Esophagus muscularis mucosa (tissue), 4 donors: ENCODE measurements around the gene PLD1. TPM values are rescaled to one million over a fixed set of nuclear protein-coding genes. Genes with fewer than 3 reads are reported as not detected.
"Not testable (repeated sequence)": the region's sequence is repeated elsewhere in the genome, so short reads cannot be mapped to it uniquely, and the experiment has no call there.

Experiments
- DNase-seq: peaks from one replicate; pipeline ENCODE4 v3.0.0-alpha.2; 2017; ENCODE audit errors: extremely low spot score
- H3K27ac ChIP-seq, 4 donors: fragments of 200-600 bp; sonication (generic); replicated peaks in 1 of 4; 1 replicate in 3 of 4; 2 replicates in 1 of 4; pipeline ENCODE4 v1.5.1; 2016 to 2019; ENCODE audit warnings: mild to moderate bottlenecking in 1 of 4
- H3K27me3 ChIP-seq, 4 donors: fragments of 200-600 bp; sonication (generic); one replicate each; pipeline versions ENCODE4 v1.5.1 to v1.6.0; 2016 to 2019
- H3K36me3 ChIP-seq, 4 donors: fragments of 200-600 bp; sonication (generic); one replicate each; pipeline ENCODE4 v1.5.1; 2016 to 2019
- H3K4me1 ChIP-seq, 4 donors: fragments of 200-600 bp; sonication (generic); one replicate each; pipeline ENCODE4 v1.5.1; 2016 to 2019
- H3K4me3 ChIP-seq, 4 donors: fragments of 200-600 bp; sonication (generic); 1 replicate in 2 of 4; 2 replicates in 2 of 4; pipeline ENCODE4 v1.5.1; 2016 to 2019; ENCODE audit warnings: mild to moderate bottlenecking in 4 of 4, moderate library complexity in 1 of 4
- H3K9me3 ChIP-seq, 4 donors: fragments of 200-600 bp; sonication (generic); 1 replicate in 3 of 4; 2 replicates in 1 of 4; pipeline ENCODE4 v1.5.1; 2016 to 2019
- EP300 ChIP-seq: sonication (generic); formaldehyde crosslinking; IDR thresholded peaks from one replicate; pipeline ENCODE4 v1.6.1; 2017; ENCODE audit warnings: antibody characterized with exemption
- POLR2A ChIP-seq: fragments of 450-650 bp; IDR thresholded peaks from one replicate; pipeline ENCODE4 v1.6.1; 2017; ENCODE audit warnings: antibody characterized with exemption, moderate library complexity, mild to moderate bottlenecking, low read depth
- POLR2AphosphoS5 ChIP-seq, 2 donors: sonication (generic); formaldehyde crosslinking; IDR thresholded peaks; one replicate each; pipeline ENCODE4 v1.6.1; 2017; ENCODE audit warnings: antibody characterized with exemption in 2 of 2
- WGBS: methylation state at CpG from one replicate; pipeline ENCODE4 v1.1.5; 2018; 5-methylcytosine and 5-hydroxymethylcytosine counted together
- intact Hi-C: fragments of 100-400 bp; cut with DNase I; formaldehyde crosslinking; loops from one replicate; pipeline ENCODE4 v1.15.1; 2023
- total RNA-seq, 4 donors: library from RNA; depleted of rRNA; stranded (reverse); fragments of >200 nt; gene quantifications; one replicate each; pipeline versions ENCODE4 v1.1.0 to v1.2.1, GENCODE V29; 2016
- TF ChIP-seq, protein P1 (sequence below), 3 experiments: fragments of 200-600 bp in 2 of 3; fragments of 450-650 bp in 1 of 3; sonication (generic) in 2 of 3; IDR thresholded peaks; one replicate each; pipeline ENCODE4 v1.5.1; 2017 to 2019; ENCODE audit warnings: antibody characterized with exemption in 3 of 3, mild to moderate bottlenecking in 2 of 3, moderate library complexity in 1 of 3

Gene PLD1
- total RNA-seq, 4 donors from 2014 or later = 12.4 to 21.1 (median 18.5) TPM

DNA sequence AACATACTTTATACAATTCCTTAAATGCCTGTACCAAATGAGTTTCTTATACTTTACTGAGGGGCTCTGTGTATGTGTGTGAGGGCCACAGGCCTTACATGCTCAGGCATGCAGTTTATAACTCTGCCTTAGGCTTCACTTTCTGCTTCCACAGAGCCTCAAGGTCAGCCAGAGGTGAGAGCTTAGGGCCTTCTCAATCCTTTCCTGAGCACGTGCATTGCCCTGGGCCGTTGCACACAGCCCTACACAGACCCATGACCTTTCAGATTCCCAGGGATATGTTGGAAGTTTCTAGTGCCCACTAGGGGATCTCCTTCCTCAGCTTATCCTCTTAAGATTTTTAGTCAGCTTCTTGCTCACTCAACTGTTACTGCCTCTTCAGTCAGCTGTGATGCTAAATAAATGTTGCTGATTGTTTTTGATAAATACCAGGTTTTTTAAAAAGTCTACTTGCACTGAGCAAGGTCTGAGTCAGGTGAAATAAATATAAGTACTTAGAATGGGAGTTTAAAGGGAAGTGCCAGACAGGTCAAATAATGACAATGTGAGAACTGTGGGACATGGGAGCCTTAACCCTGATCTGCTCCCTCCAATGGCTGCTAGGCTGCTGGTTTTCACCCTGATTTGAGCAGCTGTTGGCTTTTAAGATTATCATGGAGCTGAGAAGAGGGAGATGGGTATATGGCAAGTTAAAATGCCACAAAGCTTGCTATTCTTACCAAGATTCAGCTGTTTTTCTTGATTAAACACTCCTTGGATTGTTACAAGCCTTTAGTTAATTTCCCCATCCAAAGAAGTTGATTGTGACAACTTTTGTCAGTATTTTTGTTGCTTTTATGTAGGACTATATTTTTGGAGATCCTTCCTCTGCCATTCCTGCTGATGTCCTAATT, 169.5 kb downstream of the PLD1 start:
- intact Hi-C loops = loop anchor here (10.0 kb wide), 2 partner anchors 704 to 834 kb away; no protein-coding TSS in a partner anchor
- Histone ChIP-seq H3K27ac (no peak overlapping the region), H3K27me3 (no peaks in the 10 kb centered on the region), H3K4me3 (no peak overlapping the region), H3K36me3 (peaks cover 0 to 27% (median 10%) of the 10 kb centered on the region in 4 donors), H3K4me1 (peaks cover 8 to 12% (median 10%) of the 10 kb centered on the region in 4 donors), H3K9me3 (no peaks in the 10 kb centered on the region)
- TF ChIP-seq EP300 (no peak), POLR2AphosphoS5 (IDR thresholded peaks at IDR 0.05) (peak in 1 of 2 donors; percentile 10)
- DNase-seq = no peak
- WGBS = 21% methylated on average over 2 of the region's 2 CpGs

DNA sequence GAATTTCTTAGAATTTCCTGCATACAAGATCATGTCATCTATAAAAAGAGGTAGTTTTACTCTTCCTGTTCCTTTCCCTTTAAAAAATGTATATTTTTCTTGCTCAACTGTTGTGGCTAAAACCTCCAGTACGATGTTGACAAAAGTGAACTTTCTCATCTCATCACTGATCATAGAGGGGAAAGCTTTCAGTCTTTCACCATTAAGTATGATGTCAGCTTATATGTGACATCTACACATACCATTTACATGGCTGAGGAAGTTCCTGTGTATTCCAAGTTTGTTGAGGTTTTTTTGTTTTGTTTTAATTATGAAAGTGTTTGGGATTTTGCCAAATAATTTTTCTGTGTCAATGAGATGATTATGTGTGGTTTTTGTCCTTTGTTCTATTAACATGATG, 173.6 kb downstream of the PLD1 start:
- intact Hi-C loops = no loop called here
- no peak for DNase-seq
- Histone ChIP-seq H3K27ac (no peak overlapping the region), H3K9me3 (no peaks in the 10 kb centered on the region), H3K4me3 (no peak overlapping the region), H3K27me3 (no peaks in the 10 kb centered on the region), H3K4me1 (peaks cover 8 to 17% (median 11%) of the 10 kb centered on the region in 4 donors), H3K36me3 (peaks cover 0 to 23% (median 8%) of the 10 kb centered on the region in 4 donors)
- TF ChIP-seq, protein P1, sequence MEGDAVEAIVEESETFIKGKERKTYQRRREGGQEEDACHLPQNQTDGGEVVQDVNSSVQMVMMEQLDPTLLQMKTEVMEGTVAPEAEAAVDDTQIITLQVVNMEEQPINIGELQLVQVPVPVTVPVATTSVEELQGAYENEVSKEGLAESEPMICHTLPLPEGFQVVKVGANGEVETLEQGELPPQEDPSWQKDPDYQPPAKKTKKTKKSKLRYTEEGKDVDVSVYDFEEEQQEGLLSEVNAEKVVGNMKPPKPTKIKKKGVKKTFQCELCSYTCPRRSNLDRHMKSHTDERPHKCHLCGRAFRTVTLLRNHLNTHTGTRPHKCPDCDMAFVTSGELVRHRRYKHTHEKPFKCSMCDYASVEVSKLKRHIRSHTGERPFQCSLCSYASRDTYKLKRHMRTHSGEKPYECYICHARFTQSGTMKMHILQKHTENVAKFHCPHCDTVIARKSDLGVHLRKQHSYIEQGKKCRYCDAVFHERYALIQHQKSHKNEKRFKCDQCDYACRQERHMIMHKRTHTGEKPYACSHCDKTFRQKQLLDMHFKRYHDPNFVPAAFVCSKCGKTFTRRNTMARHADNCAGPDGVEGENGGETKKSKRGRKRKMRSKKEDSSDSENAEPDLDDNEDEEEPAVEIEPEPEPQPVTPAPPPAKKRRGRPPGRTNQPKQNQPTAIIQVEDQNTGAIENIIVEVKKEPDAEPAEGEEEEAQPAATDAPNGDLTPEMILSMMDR (IDR thresholded peaks at IDR 0.05) = no peak
- no peak for TF ChIP-seq POLR2A
- no peak for TF ChIP-seq POLR2AphosphoS5 (IDR thresholded peaks at IDR 0.05)
- no peak for TF ChIP-seq EP300
- WGBS = 63% methylated on average over 1 of the region's 1 CpG

DNA sequence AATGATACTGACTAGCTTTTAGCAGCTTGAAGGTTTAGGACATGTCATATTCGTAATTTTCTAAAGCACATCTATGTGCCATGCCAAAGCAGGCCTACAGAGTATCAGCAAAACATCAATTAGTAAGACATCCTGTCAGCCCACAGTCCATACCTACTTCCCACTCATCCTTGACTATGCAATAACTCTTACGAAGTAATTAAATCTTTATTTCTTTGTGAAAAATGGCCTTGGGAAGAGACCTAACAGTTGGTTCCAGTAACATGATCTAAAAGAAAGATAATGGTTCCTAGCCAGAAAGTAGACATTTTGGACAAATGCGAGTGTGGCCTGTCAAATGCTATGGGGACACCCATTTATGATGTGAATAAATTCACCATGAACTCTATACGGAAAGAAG, 177.5 kb downstream of the PLD1 start:
- 90% methylated on average over 4 of the region's 4 CpGs for WGBS
- Histone ChIP-seq H3K4me3 (no peak overlapping the region), H3K9me3 (no peaks in the 10 kb centered on the region), H3K36me3 (peaks cover 0 to 12% (median 2%) of the 10 kb centered on the region in 4 donors), H3K27me3 (no peaks in the 10 kb centered on the region), H3K4me1 (peaks cover 0 to 6% (median 0%) of the 10 kb centered on the region in 4 donors), H3K27ac (no peak overlapping the region)
- DNase-seq = no peak
- intact Hi-C loops = no loop called here
- no peak for TF ChIP-seq POLR2A
- no peak for TF ChIP-seq EP300
- TF ChIP-seq, protein P1 (IDR thresholded peaks at IDR 0.05) = no peak
- TF ChIP-seq POLR2AphosphoS5 (IDR thresholded peaks at IDR 0.05) = no peak

DNA sequence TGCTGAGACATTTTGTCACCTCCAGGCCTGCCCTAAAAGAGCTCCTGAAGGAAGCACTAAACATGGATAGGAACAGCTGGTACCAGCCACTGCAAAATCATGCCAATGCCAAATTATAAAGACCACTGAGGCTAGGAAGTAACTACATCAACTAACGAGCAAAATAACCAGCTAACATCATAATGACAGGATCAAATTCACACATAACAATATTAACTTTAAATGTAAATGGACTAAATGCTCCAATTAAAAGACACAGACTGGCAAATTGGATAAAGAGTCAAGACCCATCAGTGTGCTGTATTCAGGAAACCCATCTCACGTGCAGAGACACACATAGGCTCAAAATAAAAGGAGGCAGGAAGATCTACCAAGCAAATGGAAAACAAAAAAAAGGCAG, 183.5 kb downstream of the PLD1 start:
- H3K4me3 ChIP-seq, DNase-seq, intact Hi-C loops, H3K27me3 ChIP-seq, H3K36me3 ChIP-seq, H3K4me1 ChIP-seq, H3K9me3 ChIP-seq, H3K27ac ChIP-seq: not testable (repeated sequence)
- 95% methylated on average over 2 of the region's 2 CpGs for WGBS

DNA sequence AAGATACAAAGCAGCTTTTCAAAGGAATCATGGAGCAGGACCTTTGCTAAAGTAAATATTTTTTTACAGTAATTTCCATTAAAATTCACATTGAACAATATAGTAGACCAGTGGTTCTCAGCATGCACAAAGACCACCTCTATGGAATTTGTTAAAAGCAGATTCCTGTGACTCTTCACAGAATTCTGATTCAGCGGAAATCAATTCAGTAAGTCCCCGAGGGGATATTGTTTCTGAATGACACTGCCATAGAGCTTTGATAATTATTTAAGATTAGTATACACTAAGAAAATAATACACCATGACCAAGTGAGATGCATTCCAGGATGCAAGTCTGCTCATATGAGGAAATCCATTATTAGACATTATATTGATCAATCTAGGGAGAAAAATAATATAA, 188.2 kb downstream of the PLD1 start:
- Histone ChIP-seq H3K36me3 (peaks cover 0 to 24% (median 0%) of the 10 kb centered on the region in 4 donors), H3K9me3 (no peaks in the 10 kb centered on the region), H3K4me3 (no peak overlapping the region), H3K27ac (no peak overlapping the region), H3K4me1 (no peaks in the 10 kb centered on the region), H3K27me3 (no peaks in the 10 kb centered on the region)
- intact Hi-C loops = no loop called here
- WGBS = 98% methylated on average over 2 of the region's 2 CpGs
- no peak for DNase-seq
- TF ChIP-seq POLR2A = no peak
- TF ChIP-seq, protein P1 (IDR thresholded peaks at IDR 0.05) = no peak
- TF ChIP-seq POLR2AphosphoS5 (IDR thresholded peaks at IDR 0.05) = no peak
